Lower leg skin (tissue), 3 donors: ENCODE results near the gene FAM227B.

Source experiments
- POLR2A ChIP-seq, 2 donors: fragments of 450-650 bp; IDR thresholded peaks; one replicate each; pipeline ENCODE4 v1.6.1; 2016 to 2017; ENCODE audit warnings: antibody characterized with exemption in 2 of 2, mild to moderate bottlenecking in 1 of 2, moderate library complexity in 1 of 2
- TF ChIP-seq, protein P1 (sequence below), 3 donors: fragments of 450-650 bp; IDR thresholded peaks; one replicate each; pipeline ENCODE4 v1.5.1; 2016; ENCODE audit warnings: antibody characterized with exemption in 3 of 3, mild to moderate bottlenecking in 3 of 3, moderate library complexity in 2 of 3

- TF ChIP-seq, protein P1, sequence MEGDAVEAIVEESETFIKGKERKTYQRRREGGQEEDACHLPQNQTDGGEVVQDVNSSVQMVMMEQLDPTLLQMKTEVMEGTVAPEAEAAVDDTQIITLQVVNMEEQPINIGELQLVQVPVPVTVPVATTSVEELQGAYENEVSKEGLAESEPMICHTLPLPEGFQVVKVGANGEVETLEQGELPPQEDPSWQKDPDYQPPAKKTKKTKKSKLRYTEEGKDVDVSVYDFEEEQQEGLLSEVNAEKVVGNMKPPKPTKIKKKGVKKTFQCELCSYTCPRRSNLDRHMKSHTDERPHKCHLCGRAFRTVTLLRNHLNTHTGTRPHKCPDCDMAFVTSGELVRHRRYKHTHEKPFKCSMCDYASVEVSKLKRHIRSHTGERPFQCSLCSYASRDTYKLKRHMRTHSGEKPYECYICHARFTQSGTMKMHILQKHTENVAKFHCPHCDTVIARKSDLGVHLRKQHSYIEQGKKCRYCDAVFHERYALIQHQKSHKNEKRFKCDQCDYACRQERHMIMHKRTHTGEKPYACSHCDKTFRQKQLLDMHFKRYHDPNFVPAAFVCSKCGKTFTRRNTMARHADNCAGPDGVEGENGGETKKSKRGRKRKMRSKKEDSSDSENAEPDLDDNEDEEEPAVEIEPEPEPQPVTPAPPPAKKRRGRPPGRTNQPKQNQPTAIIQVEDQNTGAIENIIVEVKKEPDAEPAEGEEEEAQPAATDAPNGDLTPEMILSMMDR (IDR thresholded peaks at IDR 0.05), result no peak
- no peak for TF ChIP-seq POLR2A (IDR thresholded peaks at IDR 0.05)
These were observed 168.0 kb downstream of the FAM227B start for GRCh38 chr15:49452595-49452994.
